Measurements from ENCODE around the gene PROX2. TPM values are rescaled to one million over a fixed set of nuclear protein-coding genes. Genes with fewer than 3 reads are reported as not detected.

The PROX2 gene
- total RNA-seq, 4 donors from 2014 or later, result not detected

DNA sequence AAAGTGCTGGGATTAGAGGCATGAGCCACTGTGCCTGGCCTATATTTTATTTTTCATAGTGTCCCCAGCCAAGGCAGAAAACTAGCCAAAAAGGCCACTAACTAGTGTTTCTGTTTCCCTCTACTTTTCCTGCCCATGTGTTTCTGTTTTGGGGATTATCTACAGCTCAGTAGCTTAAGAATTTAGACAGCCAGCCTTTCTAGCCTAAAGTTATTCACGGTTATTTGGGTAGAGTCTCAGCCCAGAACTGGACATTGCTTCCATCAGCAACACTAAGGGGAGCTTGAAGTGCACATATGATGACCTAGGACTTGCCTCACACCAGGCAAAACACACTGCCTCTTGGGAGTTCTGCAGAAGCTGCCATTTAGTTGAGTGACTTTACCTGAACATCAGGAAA lies 17.9 kb downstream of the PROX2 start:
- H3K9me3 ChIP-seq, result no peaks in the 10 kb centered on the region
- 47 to 68% methylated on average over 1 of the region's 1 CpG for WGBS, 2 donors
- TF ChIP-seq, protein P1, sequence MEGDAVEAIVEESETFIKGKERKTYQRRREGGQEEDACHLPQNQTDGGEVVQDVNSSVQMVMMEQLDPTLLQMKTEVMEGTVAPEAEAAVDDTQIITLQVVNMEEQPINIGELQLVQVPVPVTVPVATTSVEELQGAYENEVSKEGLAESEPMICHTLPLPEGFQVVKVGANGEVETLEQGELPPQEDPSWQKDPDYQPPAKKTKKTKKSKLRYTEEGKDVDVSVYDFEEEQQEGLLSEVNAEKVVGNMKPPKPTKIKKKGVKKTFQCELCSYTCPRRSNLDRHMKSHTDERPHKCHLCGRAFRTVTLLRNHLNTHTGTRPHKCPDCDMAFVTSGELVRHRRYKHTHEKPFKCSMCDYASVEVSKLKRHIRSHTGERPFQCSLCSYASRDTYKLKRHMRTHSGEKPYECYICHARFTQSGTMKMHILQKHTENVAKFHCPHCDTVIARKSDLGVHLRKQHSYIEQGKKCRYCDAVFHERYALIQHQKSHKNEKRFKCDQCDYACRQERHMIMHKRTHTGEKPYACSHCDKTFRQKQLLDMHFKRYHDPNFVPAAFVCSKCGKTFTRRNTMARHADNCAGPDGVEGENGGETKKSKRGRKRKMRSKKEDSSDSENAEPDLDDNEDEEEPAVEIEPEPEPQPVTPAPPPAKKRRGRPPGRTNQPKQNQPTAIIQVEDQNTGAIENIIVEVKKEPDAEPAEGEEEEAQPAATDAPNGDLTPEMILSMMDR (IDR thresholded peaks at IDR 0.05), result no peak
- TF ChIP-seq POLR2A (IDR thresholded peaks at IDR 0.05) (no peak), EP300 (IDR thresholded peaks at IDR 0.05) (no peak)
- H3K4me1 ChIP-seq, result peaks cover 0 to 17% (median 3%) of the 10 kb centered on the region in 4 donors
- H3K27ac ChIP-seq, result no peak overlapping the region
- H3K4me3 ChIP-seq, result no peak overlapping the region
- DNase-seq (ENCODE audit: low spot score in 2 of 2), result no peak
- no peaks in the 10 kb centered on the region for H3K36me3 ChIP-seq
- H3K27me3 ChIP-seq, result no peaks in the 10 kb centered on the region

DNA sequence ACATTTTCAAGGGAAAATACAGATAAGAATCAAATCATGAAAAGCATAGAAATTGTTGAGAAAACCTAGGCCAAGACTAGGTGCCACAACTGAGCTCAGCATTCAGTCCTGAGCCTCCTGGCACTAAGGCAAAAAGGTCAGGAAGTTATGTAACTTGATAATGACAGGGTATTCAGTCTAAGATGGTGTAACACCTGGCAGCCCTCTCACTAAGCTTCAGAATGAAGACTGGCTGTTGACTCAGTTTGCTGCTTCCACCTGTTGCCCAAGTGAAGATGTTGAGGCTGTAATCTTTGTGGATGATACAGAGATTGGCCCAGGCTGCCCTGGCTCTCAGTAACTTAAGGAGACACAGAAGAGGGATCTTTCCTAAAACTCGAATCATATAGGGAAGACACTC lies 19.6 kb downstream of the PROX2 start:
- 88 to 90% methylated on average over 1 of the region's 1 CpG for WGBS, 2 donors
- H3K4me3 ChIP-seq, result no peak overlapping the region

DNA sequence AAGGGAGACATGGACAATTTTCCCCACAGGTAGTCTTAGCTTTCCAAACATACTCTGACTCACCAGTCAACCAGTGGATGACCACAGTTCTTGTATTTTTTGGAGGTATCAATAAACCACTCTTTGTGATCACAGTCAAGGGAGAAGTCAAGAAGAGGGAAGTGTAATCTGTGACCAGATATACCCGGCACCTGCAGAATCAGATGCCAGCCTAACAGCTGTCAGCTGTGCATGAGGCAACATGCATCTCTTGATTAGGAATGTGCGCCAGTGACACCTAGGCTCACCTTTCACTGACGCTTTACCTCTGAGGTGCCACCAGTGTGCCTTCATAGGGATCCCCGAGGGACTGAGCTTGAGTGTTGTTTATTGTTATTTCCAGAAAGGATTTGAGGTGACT lies 20.0 kb downstream of the PROX2 start:
- Histone ChIP-seq H3K27me3 (no peaks in the 10 kb centered on the region), H3K4me3 (no peak overlapping the region), H3K9me3 (no peaks in the 10 kb centered on the region), H3K36me3 (no peaks in the 10 kb centered on the region), H3K4me1 (peaks cover 0 to 18% (median 4%) of the 10 kb centered on the region in 4 donors), H3K27ac (no peak overlapping the region)
- 66 to 81% methylated on average over 4 of the region's 4 CpGs for WGBS, 2 donors
- DNase-seq (ENCODE audit: low spot score in 2 of 2), result no peak
- TF ChIP-seq, protein P1 (IDR thresholded peaks at IDR 0.05), result no peak
- TF ChIP-seq EP300 (IDR thresholded peaks at IDR 0.05) (no peak), POLR2A (IDR thresholded peaks at IDR 0.05) (no peak)

More for the DNA sequence above, 19.6 kb downstream of the PROX2 start:
- H3K9me3 ChIP-seq, result no peaks in the 10 kb centered on the region
- no peak for DNase-seq (ENCODE audit: low spot score in 2 of 2)
- H3K27me3 ChIP-seq, result no peaks in the 10 kb centered on the region
- TF ChIP-seq EP300 (IDR thresholded peaks at IDR 0.05) (no peak), POLR2A (IDR thresholded peaks at IDR 0.05) (no peak)
- TF ChIP-seq, protein P1 (IDR thresholded peaks at IDR 0.05), result no peak
- no peak overlapping the region for H3K27ac ChIP-seq
- H3K4me1 ChIP-seq, result peaks cover 0 to 22% (median 4%) of the 10 kb centered on the region in 4 donors
- H3K36me3 ChIP-seq, result no peaks in the 10 kb centered on the region

DNA sequence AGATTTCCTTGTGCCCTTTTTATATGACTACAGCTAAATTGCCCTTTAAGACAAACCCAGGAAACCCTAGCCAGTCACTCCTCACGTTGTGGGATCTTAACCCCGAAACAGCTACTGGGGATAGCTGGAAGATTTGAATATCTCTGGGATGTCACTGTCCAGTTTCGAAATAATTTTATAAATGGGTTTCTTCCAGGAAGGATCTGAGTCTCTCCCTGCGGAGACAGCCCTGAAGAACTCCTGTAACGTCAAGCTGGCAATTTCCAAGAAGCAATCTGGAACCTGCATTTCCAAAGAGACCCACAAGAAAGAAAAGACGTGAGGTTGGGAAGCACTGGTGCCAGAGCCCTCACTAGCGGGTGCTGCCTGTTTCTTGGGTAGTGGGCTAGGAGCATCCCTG lies 20.9 kb downstream of the PROX2 start:
- TF ChIP-seq, protein P1 (IDR thresholded peaks at IDR 0.05), result no peak
- no peak for TF ChIP-seq EP300 (IDR thresholded peaks at IDR 0.05)

DNA sequence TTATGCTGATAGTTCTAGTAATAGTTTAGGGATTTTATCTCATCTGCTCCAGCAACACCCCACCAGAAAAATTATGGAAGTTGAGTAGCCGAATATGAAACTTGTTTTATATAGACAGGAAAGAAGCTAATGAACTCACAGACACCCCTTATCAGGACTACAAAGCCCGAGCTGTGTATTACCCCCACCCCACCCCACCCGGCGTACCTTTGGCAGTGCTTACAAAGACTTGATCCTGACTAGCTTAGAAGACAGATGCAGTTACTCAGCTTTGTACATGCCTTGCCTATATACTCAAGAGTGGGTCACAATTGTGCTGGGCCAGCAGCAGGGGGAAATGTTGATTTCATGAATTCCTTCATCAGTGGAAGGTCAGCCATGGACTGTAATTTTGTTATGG lies 22.4 kb downstream of the PROX2 start:
- Histone ChIP-seq H3K27ac (no peak overlapping the region), H3K4me1 (peaks cover 0 to 12% (median 4%) of the 10 kb centered on the region in 4 donors), H3K36me3 (no peaks in the 10 kb centered on the region), H3K9me3 (no peaks in the 10 kb centered on the region), H3K27me3 (no peaks in the 10 kb centered on the region), H3K4me3 (no peak overlapping the region)
- TF ChIP-seq POLR2A (IDR thresholded peaks at IDR 0.05) (no peak), EP300 (IDR thresholded peaks at IDR 0.05) (no peak)
- TF ChIP-seq, protein P1 (IDR thresholded peaks at IDR 0.05), result no peak
- no peak for DNase-seq (ENCODE audit: low spot score in 2 of 2)
- WGBS, 2 donors, result 40 to 45% methylated on average over 4 of the region's 4 CpGs

More for the DNA sequence above, 20.9 kb downstream of the PROX2 start:
- no peak for DNase-seq (ENCODE audit: low spot score in 2 of 2)
- Histone ChIP-seq H3K27me3 (no peaks in the 10 kb centered on the region), H3K27ac (no peak overlapping the region), H3K9me3 (no peaks in the 10 kb centered on the region), H3K4me3 (no peak overlapping the region), H3K4me1 (peaks cover 0 to 12% (median 4%) of the 10 kb centered on the region in 4 donors), H3K36me3 (no peaks in the 10 kb centered on the region)
- 73 to 78% methylated on average over 7 of the region's 7 CpGs for WGBS, 2 donors
